ENCODE results near the gene CYP26C1.

The CYP26C1 gene

GRCh38 chr10:93068411-93069244, 8.0 kb downstream of the CYP26C1 start:
- Histone ChIP-seq H3K4me1 (ENCODE audit: control insufficient read depth, insufficient read depth, low read length) (no peaks in the 10 kb centered on the region), H3K27ac (ENCODE audit: extremely low read depth, low read depth, low read length) (no peak overlapping the region), H3K9me3 (ENCODE audit: control insufficient read depth, insufficient read depth, low read depth, low read length) (no peaks in the 10 kb centered on the region), H3K36me3 (ENCODE audit: control insufficient read depth in 2 of 2, insufficient read depth in 1 of 2, low read length in 2 of 2) (peaks cover 0 to 3% of the 10 kb centered on the region in 2 experiments; a peak in 1 of 3 replicates), H3K4me3 (ENCODE audit: low read depth, low read length) (no peak overlapping the region)
- TF ChIP-seq ZNF211 (tag by site-specific recombination; IDR thresholded peaks at IDR 0.05; ENCODE audit: low read depth), result no peak
- ChIA-PET POLR2A (no interaction called here), CTCF (interaction anchor here (0.6 to 1.7 kb wide), 9 partner anchors 9 to 412 kb away, joined by 3 to 10 read pairs (median 4); no protein-coding TSS in a partner anchor)

GRCh38 chr10:93069245-93069561, 8.6 kb downstream of the CYP26C1 start:
- peaks cover 0 to 3% of the 10 kb centered on the region in 2 experiments; a peak in 1 of 3 replicates for H3K36me3 ChIP-seq (ENCODE audit: control insufficient read depth in 2 of 2, insufficient read depth in 1 of 2, low read length in 2 of 2)
- H3K27ac ChIP-seq (ENCODE audit: extremely low read depth, low read depth, low read length), result no peak overlapping the region
- H3K4me1 ChIP-seq (ENCODE audit: control insufficient read depth, insufficient read depth, low read length), result no peaks in the 10 kb centered on the region
- TF ChIP-seq BCL6B (tag by site-specific recombination; IDR thresholded peaks at IDR 0.05), result no peak
- no peak for TF ChIP-seq ZNF600 (tag by site-specific recombination; IDR thresholded peaks at IDR 0.05)
- no peak for TF ChIP-seq WT1 (tag by site-specific recombination; IDR thresholded peaks at IDR 0.05)
- no peak for TF ChIP-seq ZNF658 (tag by site-specific recombination; IDR thresholded peaks at IDR 0.05)
- TF ChIP-seq ZBTB49 (tag by site-specific recombination; IDR thresholded peaks at IDR 0.05; ENCODE audit: low read depth), result no peak
- no peak for TF ChIP-seq ZNF280D (tag by site-specific recombination; IDR thresholded peaks at IDR 0.05)
- TF ChIP-seq ZNF629 (tag by site-specific recombination; IDR thresholded peaks at IDR 0.05), result no peak
- POLR2A ChIA-PET, result no interaction called here
- H3K9me3 ChIP-seq (ENCODE audit: control insufficient read depth, insufficient read depth, low read depth, low read length), result no peaks in the 10 kb centered on the region
- H3K4me3 ChIP-seq (ENCODE audit: low read depth, low read length), result no peak overlapping the region
- CTCF ChIA-PET, result interaction anchor here (0.6 to 1.8 kb wide), 2 partner anchors 11 to 412 kb away, joined by 3 to 9 read pairs; no protein-coding TSS in a partner anchor

GRCh38 chr10:93070378-93071176, 10.0 kb downstream of the CYP26C1 start:
- H3K4me3 ChIP-seq (ENCODE audit: low read depth, low read length), result no peak overlapping the region
- ChIA-PET CTCF (interaction anchor here (0.6 to 1.8 kb wide), 3 partner anchors 10 to 46 kb away, joined by 3 to 9 read pairs (median 4); no protein-coding TSS in a partner anchor), POLR2A (interaction anchor here (0.6 kb wide), 1 partner anchor 68 kb away, joined by 3 read pairs; no protein-coding TSS in a partner anchor)

More at GRCh38 chr10:93070378-93071176, 10.0 kb downstream of the CYP26C1 start:
- Histone ChIP-seq H3K4me1 (ENCODE audit: control insufficient read depth, insufficient read depth, low read length) (no peaks in the 10 kb centered on the region), H3K27ac (ENCODE audit: extremely low read depth, low read depth, low read length) (no peak overlapping the region), H3K9me3 (ENCODE audit: control insufficient read depth, insufficient read depth, low read depth, low read length) (no peaks in the 10 kb centered on the region), H3K36me3 (ENCODE audit: control insufficient read depth in 2 of 2, insufficient read depth in 1 of 2, low read length in 2 of 2) (no peaks in the 10 kb centered on the region)
- TF ChIP-seq ZNF169 (tag by site-specific recombination; IDR thresholded peaks at IDR 0.05) (no peak), ZNF600 (tag by site-specific recombination; IDR thresholded peaks at IDR 0.05) (no peak), ZFP69B (tag by site-specific recombination; IDR thresholded peaks at IDR 0.05) (no peak)
